BLaER1 treated with 17β-estradiol and CSF1 and Interleukin-3, amounts not matched to agents 10 nM and 100 nM (cell line): ENCODE measurements around the gene ARHGAP27.
"Not testable (repeated sequence)": the region's sequence is repeated elsewhere in the genome, so short reads cannot be mapped to it uniquely, and the experiment has no call there.

Experiments
- H3K27ac ChIP-seq, 11 experiments: shearing (Covaris generic); formaldehyde crosslinking; 2 replicates each; pipeline ENCODE4 v1.8.1; 2022
- H3K27me3 ChIP-seq, 11 experiments: shearing (Covaris generic); formaldehyde crosslinking; 2 replicates each; pipeline ENCODE4 v1.8.1; 2022
- H3K36me3 ChIP-seq, 11 experiments: shearing (Covaris generic); formaldehyde crosslinking; 2 replicates each; pipeline ENCODE4 v1.8.1; 2022
- H3K4me1 ChIP-seq, 10 experiments: shearing (Covaris generic); formaldehyde crosslinking; 2 replicates each; pipeline ENCODE4 v1.8.1; 2022
- H3K4me2 ChIP-seq, 11 experiments: shearing (Covaris generic); formaldehyde crosslinking; 2 replicates each; pipeline ENCODE4 v1.8.1; 2022
- H3K4me3 ChIP-seq, 10 experiments: shearing (Covaris generic); formaldehyde crosslinking; 2 replicates each; pipeline ENCODE4 v1.8.1; 2022
- H3K9ac ChIP-seq, 11 experiments: shearing (Covaris generic); formaldehyde crosslinking; 2 replicates each; pipeline ENCODE4 v1.8.1; 2022
- H3K9me3 ChIP-seq, 11 experiments: shearing (Covaris generic); formaldehyde crosslinking; replicated peaks in 1 of 11; 2 replicates each; pipeline ENCODE4 v1.8.1; 2022
- H4K20me1 ChIP-seq, 11 experiments: shearing (Covaris generic); formaldehyde crosslinking; 2 replicates each; pipeline ENCODE4 v1.8.1; 2022
- Cebpa-rat ChIP-seq, 11 experiments: shearing (Covaris generic); IDR thresholded peaks; 2 replicates each; pipeline ENCODE4 v1.8.1; 2022

ARHGAP27 gene, protein sequence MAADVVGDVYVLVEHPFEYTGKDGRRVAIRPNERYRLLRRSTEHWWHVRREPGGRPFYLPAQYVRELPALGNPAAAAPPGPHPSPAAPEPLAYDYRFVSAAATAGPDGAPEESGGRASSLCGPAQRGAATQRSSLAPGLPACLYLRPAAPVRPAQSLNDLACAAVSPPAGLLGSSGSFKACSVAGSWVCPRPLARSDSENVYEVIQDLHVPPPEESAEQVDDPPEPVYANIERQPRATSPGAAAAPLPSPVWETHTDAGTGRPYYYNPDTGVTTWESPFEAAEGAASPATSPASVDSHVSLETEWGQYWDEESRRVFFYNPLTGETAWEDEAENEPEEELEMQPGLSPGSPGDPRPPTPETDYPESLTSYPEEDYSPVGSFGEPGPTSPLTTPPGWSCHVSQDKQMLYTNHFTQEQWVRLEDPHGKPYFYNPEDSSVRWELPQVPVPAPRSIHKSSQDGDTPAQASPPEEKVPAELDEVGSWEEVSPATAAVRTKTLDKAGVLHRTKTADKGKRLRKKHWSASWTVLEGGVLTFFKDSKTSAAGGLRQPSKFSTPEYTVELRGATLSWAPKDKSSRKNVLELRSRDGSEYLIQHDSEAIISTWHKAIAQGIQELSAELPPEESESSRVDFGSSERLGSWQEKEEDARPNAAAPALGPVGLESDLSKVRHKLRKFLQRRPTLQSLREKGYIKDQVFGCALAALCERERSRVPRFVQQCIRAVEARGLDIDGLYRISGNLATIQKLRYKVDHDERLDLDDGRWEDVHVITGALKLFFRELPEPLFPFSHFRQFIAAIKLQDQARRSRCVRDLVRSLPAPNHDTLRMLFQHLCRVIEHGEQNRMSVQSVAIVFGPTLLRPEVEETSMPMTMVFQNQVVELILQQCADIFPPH

DNA sequence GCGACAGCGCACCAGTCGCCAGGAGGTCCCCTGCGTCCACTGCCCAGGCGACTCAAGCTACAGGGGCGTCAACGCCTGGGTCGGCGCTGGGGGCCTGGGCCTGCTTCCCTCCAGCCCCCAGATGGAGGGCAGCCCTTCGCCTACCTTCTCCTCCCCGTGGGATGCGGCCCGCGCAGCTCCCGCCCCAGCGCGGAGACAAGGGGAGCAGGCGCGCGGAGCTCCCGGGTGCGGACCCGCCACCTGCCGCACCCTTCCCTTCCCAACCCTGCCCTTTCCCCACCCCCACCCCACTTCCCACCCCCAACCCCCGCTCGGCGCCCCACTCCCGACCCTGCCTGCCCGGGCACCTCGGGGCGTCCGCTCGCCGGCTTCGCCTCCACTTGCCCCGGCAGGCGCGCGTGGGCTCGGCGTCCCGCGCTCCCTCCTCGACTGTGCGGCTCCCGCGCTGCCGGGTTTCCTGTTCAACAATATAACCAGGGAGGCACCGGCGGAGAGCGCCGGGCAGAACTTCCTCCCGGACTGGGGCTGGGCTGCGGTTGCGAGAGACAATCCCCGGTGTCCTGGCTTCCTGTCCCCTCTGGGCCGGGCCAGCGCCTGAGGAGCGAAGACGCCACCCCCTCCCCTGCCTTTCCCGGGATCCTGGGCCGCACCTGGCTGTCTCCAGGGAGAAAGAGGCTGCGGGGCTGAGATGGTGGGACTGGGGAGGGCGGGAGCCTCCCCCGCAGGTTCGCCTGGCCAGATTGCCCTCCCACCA lies at the start of gene ARHGAP27:
Gene ARHGAP27, minus strand, starts transcription at position 466 of the 754 bp plus-strand sequence. CDS start 2,591 bp downstream, outside the sequence.
- Histone ChIP-seq H3K27me3 (no peaks in the 10 kb centered on the region; a peak in 1 of 22 replicates), H3K36me3 (peaks cover 0 to 32% (median 24%) of the 10 kb centered on the region in 11 experiments; a peak in 17 of 22 replicates), H3K4me1 (peaks cover 66 to 97% (median 93%) of the 10 kb centered on the region in 10 experiments), H4K20me1 (peaks cover 3 to 49% (median 20%) of the 10 kb centered on the region in 11 experiments; a peak in 15 of 22 replicates), H3K27ac (peak within 1 kb of the TSS; percentile 32 to 87 (median 73); a peak in 21 of 22 replicates), H3K4me2 (peak within 1 kb of the TSS; percentile 97 to 100 (median 99)), H3K9ac (peak within 1 kb of the TSS; percentile 73 to 85 (median 77)), H3K9me3 (no peaks in the 10 kb centered on the region), H3K4me3 (peak within 1 kb of the TSS; percentile 59 to 80 (median 70))
- no peak for TF ChIP-seq Cebpa-rat (IDR thresholded peaks at IDR 0.05)

DNA sequence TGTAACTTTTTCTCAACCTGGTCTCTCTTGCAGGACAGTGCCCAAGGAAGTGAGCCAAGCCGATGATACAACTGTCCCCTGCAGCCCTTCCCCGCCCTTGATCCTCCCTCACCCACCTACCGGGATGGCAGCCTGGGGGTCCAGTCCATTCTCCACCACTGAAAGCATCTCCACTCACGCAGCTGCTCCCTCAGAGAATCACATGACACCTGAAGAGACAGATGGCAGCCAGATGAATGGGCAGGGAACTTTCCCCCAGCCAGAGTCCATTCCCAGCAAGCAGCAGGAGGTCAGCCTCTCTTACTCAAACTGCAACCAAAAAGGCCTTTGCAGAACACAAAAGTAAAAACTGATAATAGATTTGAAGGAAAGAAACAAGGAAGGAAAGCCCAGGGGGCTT lies 49.6 kb upstream of the ARHGAP27 start:
- peak overlapping the region in 1 of 11 experiments; percentile 33; a peak in 2 of 22 replicates for H3K9ac ChIP-seq
- peaks cover 38 to 63% (median 46%) of the 10 kb centered on the region in 10 experiments for H3K4me1 ChIP-seq
- not testable (repeated sequence) for H3K27me3 ChIP-seq, H3K9me3 ChIP-seq, H3K4me3 ChIP-seq
- H3K4me2 ChIP-seq, result peak overlapping the region; percentile 59 to 76 (median 67); a peak in 21 of 22 replicates
- peaks cover 4 to 32% (median 19%) of the 10 kb centered on the region in 11 experiments; a peak in 19 of 22 replicates for H3K36me3 ChIP-seq
- peaks cover 0 to 54% (median 5%) of the 10 kb centered on the region in 11 experiments; a peak in 8 of 22 replicates for H4K20me1 ChIP-seq
- H3K27ac ChIP-seq, result peak overlapping the region in 4 of 11 experiments; percentile 11 to 44 (median 38); a peak in 4 of 22 replicates

DNA sequence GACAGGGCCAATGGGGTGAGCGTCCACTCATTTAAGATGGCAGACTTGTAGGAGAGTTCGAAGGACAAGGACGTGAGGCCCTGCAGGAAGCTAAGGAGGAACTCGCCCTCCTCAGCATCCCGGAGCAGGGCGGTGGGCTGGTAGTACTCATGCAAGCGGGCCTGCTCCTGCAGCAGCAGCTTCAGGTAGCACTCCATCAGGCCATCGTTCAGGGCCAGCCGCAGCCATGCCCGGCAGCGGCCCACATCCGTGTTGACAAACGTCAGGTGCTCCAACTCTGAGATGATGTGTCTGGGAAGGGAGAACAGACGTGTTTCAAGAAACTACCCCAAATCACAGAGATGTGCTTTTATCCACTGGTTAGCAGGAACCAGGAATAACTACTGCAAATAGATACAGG lies 42.8 kb upstream of the ARHGAP27 start:
- H3K27ac ChIP-seq, H3K4me3 ChIP-seq, H3K4me2 ChIP-seq, H3K9ac ChIP-seq, H3K27me3 ChIP-seq, H3K9me3 ChIP-seq: not testable (repeated sequence)
- H4K20me1 ChIP-seq, result peaks cover 0 to 31% (median 0%) of the 10 kb centered on the region in 11 experiments; a peak in 9 of 22 replicates
- H3K36me3 ChIP-seq, result peaks cover 20 to 75% (median 48%) of the 10 kb centered on the region in 11 experiments; a peak in 21 of 22 replicates
- peaks cover 0 to 20% (median 16%) of the 10 kb centered on the region in 10 experiments; a peak in 13 of 20 replicates for H3K4me1 ChIP-seq

DNA sequence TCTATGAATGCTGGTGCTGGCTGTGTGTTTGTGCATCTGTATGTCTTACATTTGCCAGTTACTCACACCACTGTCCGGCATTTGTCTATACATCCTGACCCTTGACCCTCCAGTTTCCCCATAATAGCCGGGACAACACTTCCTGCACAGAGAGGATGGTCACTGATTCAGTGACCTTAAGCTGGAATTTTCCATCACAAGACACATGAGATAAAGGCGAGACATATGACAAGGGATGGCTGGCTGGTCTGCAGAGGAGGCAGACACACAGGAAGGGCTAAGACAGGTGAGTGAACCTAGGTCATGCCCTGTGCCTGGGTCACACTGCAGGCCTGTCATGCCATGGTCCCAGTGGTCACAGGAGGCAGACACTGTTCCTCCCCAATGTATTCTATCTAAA lies 39.6 kb upstream of the ARHGAP27 start:
- not testable (repeated sequence) for H3K4me2 ChIP-seq, H3K27me3 ChIP-seq, H3K9me3 ChIP-seq, H3K9ac ChIP-seq, H3K4me3 ChIP-seq
- Histone ChIP-seq H4K20me1 (peaks cover 0 to 23% (median 0%) of the 10 kb centered on the region in 11 experiments; a peak in 4 of 22 replicates), H3K4me1 (peaks cover 0 to 21% (median 15%) of the 10 kb centered on the region in 10 experiments; a peak in 15 of 20 replicates), H3K27ac (peak overlapping the region in 1 of 11 experiments; percentile 25; a peak in 2 of 22 replicates), H3K36me3 (peaks cover 17 to 74% (median 49%) of the 10 kb centered on the region in 11 experiments; a peak in 21 of 22 replicates)

DNA sequence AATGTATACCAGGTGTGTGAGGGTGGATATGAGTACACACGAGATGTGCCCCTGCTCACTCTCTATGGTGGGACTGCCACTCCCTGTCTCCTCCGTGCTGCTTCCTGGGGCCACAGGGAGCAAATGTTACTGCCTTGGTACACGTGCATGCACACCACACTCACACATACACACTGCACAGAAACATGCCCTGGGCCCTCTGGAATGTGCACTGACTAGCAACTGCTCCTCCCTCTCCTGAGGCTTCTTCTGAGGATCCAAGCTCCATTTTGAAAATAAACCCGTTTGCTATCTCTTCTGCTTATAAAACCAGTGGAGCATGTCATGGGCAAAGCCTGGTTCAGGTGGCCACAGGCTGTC lies 36.5 kb upstream of the ARHGAP27 start:
- Histone ChIP-seq H4K20me1 (peaks cover 0 to 29% (median 0%) of the 10 kb centered on the region in 11 experiments; a peak in 4 of 22 replicates), H3K27ac (0 out of 22 replicates have a peak overlapping the region, but pooled peaks of 1 of the 11 experiments have one; percentile 9), H3K4me2 (peak overlapping the region in 4 of 11 experiments; percentile 33 to 48 (median 45); a peak in 4 of 22 replicates), H3K4me1 (peaks cover 5 to 26% (median 19%) of the 10 kb centered on the region in 10 experiments; a peak in 19 of 20 replicates), H3K36me3 (peaks cover 13 to 54% (median 29%) of the 10 kb centered on the region in 11 experiments; a peak in 19 of 22 replicates)
- not testable (repeated sequence) for H3K4me3 ChIP-seq, H3K27me3 ChIP-seq, H3K9ac ChIP-seq, H3K9me3 ChIP-seq

DNA sequence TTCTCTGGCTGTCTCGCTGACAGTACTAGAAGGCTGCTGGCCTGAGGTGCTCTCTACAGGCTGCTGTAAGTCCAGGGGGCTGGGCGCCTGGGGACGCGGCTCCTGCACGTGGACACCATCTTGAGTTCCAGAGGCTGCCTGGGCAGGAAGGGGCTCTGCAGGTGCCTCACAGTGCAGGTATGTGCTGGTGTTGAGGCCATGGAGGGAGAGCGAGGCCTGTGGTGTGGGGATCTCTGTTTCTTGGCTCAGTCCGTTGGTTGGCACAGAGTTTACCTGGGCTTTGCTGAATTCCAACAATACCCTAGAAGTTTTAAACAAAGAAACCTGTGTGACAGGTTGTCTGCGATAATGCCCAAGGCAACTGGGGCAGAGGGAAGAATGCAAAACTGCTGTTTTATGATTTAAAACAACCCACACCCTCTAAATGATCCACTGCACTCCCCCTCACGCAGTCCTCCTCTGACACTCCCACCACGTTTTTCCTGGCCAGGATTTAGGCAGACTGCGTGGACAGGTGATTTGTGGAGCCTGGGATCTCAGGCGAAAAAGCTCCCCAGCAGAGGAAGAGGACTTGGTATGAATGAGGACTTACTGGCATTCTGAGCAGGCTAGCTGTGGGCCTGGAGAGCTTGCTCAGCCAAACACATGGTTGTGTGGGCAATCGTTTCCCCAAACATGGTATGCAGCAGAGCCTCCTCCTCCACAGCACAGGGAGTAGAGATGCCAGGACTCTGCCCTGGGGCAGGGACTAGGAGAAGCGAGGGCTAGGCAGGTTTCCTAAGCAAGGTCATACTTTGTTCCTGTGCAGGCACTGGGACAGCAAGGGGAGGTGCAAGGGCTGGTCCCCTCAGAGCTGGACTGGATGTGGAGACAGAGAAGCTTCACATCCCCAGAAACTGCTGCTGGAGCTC lies 35.9 kb upstream of the ARHGAP27 start:
- H3K9ac ChIP-seq, H3K27me3 ChIP-seq, H3K9me3 ChIP-seq, H3K4me3 ChIP-seq: not testable (repeated sequence)
- peaks cover 10 to 32% (median 25%) of the 10 kb centered on the region in 10 experiments for H3K4me1 ChIP-seq
- H3K4me2 ChIP-seq, result 0 out of 22 replicates have a peak overlapping the region, but pooled peaks of 1 of the 11 experiments have one; percentile 46
- peaks cover 13 to 48% (median 27%) of the 10 kb centered on the region in 11 experiments; a peak in 19 of 22 replicates for H3K36me3 ChIP-seq
- 0 out of 22 replicates have a peak overlapping the region, but pooled peaks of 1 of the 11 experiments have one; percentile 9 for H3K27ac ChIP-seq
- peaks cover 0 to 35% (median 0%) of the 10 kb centered on the region in 11 experiments; a peak in 4 of 22 replicates for H4K20me1 ChIP-seq

DNA sequence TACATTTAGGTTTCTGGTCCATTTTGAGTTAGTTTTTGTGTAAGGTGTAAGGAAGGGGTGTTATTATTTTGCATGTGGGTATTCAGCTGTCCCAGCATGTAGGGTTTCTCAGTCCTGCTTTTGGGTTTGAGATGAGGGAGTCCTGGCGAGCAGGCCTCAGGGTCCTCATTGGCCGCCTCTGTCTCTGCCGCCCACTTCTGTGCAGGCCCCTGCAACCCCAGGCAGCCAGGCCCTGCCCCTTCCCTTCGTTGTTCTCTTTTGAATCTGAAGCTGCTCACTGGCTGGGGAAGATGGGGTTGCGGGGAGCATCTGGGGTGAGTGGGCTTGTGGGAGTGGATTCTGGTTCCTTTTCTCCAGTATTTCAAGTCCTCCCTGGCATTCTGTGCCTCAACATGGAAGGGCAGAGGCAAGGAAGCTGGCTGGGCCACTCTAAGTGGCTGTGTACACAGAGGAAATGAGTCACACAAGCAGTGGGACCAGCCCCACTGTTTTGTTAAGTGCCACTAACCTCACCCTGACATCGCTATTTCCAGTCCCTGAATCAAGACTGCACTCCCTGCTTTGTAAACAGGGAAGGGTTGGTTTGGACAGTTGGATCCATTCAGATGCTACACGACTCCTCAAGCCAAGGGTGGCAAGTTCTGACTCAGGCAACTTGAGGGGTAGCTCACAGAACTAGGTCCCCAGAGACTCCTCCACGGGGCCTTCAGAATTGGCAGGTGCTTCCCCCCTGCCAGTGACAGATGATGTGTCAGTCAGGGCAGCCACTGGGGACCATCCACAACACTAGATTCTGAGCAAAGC lies 29.1 kb upstream of the ARHGAP27 start:
- H3K9me3 ChIP-seq, H3K27me3 ChIP-seq, H3K4me3 ChIP-seq: not testable (repeated sequence)
- H3K4me2 ChIP-seq, result peak overlapping the region; percentile 61 to 84 (median 75)
- H3K27ac ChIP-seq, result peak overlapping the region in 9 of 11 experiments; percentile 54 to 89 (median 79); a peak in 18 of 22 replicates
- H4K20me1 ChIP-seq, result peaks cover 0 to 22% (median 0%) of the 10 kb centered on the region in 11 experiments; a peak in 5 of 22 replicates
- peaks cover 0 to 14% (median 5%) of the 10 kb centered on the region in 11 experiments; a peak in 10 of 22 replicates for H3K36me3 ChIP-seq
- peaks cover 36 to 79% (median 72%) of the 10 kb centered on the region in 10 experiments for H3K4me1 ChIP-seq
- H3K9ac ChIP-seq, result peak overlapping the region in 8 of 11 experiments; percentile 32 to 77 (median 67); a peak in 14 of 22 replicates

DNA sequence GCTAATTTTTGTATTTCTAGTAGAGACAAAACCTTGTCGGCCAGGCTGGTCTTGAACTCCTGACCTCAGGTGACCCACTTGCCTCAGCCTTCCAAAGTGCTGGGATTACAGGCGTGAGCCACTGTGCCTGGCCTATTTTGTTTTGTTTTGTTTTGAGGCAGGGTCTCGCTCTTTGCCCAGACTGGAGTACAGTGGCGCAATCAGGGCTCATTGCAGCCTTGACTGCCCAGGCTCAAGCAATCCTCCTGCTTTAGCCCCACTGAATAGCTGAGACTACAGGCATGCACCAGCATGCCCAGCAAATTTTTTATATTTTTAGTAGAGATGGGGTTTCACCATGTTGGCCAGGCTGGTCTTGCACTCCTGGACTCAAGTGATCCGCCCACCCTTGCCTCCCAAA lies 27.8 kb upstream of the ARHGAP27 start:
- H3K4me3 ChIP-seq, H3K27me3 ChIP-seq, H3K9me3 ChIP-seq: not testable (repeated sequence)
- H4K20me1 ChIP-seq, result peaks cover 0 to 22% (median 0%) of the 10 kb centered on the region in 11 experiments; a peak in 5 of 22 replicates
- peak overlapping the region in 7 of 11 experiments; percentile 44 to 77 (median 70); a peak in 11 of 22 replicates for H3K9ac ChIP-seq
- H3K36me3 ChIP-seq, result peaks cover 3 to 20% (median 10%) of the 10 kb centered on the region in 11 experiments; a peak in 14 of 22 replicates
- peaks cover 36 to 92% (median 85%) of the 10 kb centered on the region in 10 experiments for H3K4me1 ChIP-seq
- H3K27ac ChIP-seq, result peak overlapping the region in 8 of 11 experiments; percentile 67 to 89 (median 82); a peak in 15 of 22 replicates
- H3K4me2 ChIP-seq, result peak overlapping the region; percentile 61 to 84 (median 75); a peak in 20 of 22 replicates

DNA sequence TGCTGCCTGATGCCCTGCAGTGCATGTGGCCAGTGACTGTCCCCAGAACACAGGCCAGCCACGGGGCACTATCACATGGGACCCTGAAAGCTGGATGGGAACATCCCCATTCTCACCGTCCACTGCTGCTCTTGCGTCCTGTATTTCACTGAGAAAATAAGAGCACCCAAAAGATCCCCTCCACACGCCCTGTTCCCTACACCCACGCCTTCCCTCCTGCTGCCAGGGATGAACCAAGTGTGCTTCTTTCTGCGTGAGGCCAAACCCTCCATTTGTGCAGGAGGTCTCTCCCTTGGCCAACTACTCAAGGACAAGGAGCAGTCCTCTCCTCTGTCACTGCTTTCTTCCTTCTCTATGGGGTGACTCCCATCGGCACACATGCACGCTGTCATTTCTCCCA lies 21.7 kb upstream of the ARHGAP27 start:
- H3K36me3 ChIP-seq, result peaks cover 7 to 47% (median 16%) of the 10 kb centered on the region in 11 experiments; a peak in 14 of 22 replicates
- H3K9ac ChIP-seq, H3K27me3 ChIP-seq, H3K9me3 ChIP-seq, H3K4me3 ChIP-seq: not testable (repeated sequence)
- H3K27ac ChIP-seq, result peak overlapping the region in 2 of 11 experiments; percentile 87 to 97; a peak in 4 of 22 replicates
- peaks cover 0 to 50% (median 0%) of the 10 kb centered on the region in 11 experiments; a peak in 6 of 22 replicates for H4K20me1 ChIP-seq
- H3K4me1 ChIP-seq, result peaks cover 11 to 95% (median 89%) of the 10 kb centered on the region in 10 experiments; a peak in 18 of 20 replicates
- peak overlapping the region in 10 of 11 experiments; percentile 24 to 83 (median 73); a peak in 18 of 22 replicates for H3K4me2 ChIP-seq
